Articular chondrocyte of knee joint (primary cell): ENCODE measurements around the gene MGMT. TPM values are rescaled to one million over a fixed set of nuclear protein-coding genes. Genes with fewer than 3 reads are reported as not detected.

Experiments used
- total RNA-seq: library from RNA; depleted of rRNA; stranded (reverse); fragments of >200 nt; gene quantifications from 2 replicates; pipeline ENCODE4 v1.2.3, GENCODE V29; 2012

MGMT gene
- 7.9 and 27.3 TPM in 2 replicates for total RNA-seq

DNA sequence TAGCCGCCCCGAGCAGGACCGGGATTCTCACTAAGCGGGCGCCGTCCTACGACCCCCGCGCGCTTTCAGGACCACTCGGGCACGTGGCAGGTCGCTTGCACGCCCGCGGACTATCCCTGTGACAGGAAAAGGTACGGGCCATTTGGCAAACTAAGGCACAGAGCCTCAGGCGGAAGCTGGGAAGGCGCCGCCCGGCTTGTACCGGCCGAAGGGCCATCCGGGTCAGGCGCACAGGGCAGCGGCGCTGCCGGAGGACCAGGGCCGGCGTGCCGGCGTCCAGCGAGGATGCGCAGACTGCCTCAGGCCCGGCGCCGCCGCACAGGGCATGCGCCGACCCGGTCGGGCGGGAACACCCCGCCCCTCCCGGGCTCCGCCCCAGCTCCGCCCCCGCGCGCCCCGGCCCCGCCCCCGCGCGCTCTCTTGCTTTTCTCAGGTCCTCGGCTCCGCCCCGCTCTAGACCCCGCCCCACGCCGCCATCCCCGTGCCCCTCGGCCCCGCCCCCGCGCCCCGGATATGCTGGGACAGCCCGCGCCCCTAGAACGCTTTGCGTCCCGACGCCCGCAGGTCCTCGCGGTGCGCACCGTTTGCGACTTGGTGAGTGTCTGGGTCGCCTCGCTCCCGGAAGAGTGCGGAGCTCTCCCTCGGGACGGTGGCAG lies at the start of gene MGMT:
MGMT (plus strand) TSS at position 539 of the 656 bp plus-strand sequence.

